ENCODE data around the gene MIER1.
"Not testable (repeated sequence)": the region's sequence is repeated elsewhere in the genome, so short reads cannot be mapped to it uniquely, and the experiment has no call there.

MIER1 gene

DNA sequence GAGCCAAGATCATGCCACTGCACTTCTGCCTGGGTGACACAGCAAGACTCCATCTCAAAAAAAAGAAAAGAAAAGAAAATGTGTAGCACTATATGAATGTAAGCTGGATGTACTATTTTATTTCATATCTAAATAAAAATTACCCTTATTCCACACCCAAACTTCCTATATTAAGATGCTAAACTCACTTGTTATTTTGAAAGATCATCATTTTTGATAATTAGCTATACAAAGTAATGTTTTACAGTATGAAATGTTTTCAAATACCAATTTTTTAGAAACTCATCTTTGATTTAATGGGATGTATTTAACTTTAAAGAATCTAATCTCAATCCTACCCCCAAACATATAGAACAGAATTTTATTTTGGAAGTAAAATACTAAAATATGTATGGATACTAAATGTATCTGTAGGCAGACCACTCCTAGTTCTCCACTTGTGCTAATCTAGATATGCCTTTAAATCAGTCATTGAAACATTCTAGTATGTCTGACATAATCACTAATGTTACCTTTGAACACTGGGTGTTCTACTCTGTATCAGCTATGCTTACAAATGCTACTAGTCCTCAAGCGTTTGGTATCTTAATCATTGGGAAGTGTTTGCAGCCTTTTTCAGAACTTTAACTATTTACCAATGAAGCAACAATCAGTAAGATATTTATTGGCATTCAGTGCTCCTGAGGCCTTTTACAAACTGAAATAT is 12.9 kb downstream of the MIER1 start:
- no peak for DNase-seq (ENCODE audit: low read depth in 3 of 3)

DNA sequence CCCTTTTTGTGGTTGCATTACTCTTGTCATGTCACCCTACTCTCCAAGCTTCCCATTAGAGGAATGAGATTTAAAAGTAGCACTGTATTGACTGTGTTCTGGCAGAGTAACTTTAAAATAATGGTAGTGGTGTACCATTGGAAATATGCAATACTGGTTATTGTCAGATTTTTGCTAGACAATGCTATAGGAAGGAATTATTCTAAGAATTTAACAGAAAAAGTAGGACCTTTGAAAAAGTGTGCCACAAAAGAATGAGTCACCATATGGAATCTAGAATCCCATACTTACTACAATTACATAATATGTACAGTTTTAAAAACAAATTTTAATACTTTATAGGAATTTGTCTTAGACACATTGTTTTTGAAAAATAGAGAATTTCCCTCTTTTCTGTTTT is 13.8 kb downstream of the MIER1 start:
- DNase-seq (ENCODE audit: low read depth in 3 of 3) = no peak

DNA sequence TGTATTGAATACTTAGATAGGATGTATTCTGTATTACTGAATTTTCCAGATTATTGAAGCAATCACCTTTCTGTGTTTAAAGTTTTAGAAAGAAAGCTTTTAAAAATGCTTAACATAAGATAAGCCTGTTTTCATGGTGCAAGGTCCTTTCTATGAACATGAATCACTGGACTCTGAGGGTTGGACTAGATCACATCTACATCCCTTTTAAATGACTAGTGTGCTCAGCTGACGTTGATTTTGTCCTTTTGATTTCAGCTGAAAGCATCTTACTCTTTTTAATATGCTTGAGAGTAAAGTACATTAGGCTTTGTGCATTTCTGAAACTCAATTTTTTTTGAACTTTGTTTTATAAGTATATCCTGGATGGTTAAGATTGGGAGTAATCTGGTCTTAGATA is 16.2 kb downstream of the MIER1 start:
- DNase-seq (ENCODE audit: low read depth in 3 of 3) = no peak

GRCh38 chr1:66943361-66943969 is 18.7 kb downstream of the MIER1 start:
- no peak for DNase-seq (ENCODE audit: low read depth in 3 of 3)

DNA sequence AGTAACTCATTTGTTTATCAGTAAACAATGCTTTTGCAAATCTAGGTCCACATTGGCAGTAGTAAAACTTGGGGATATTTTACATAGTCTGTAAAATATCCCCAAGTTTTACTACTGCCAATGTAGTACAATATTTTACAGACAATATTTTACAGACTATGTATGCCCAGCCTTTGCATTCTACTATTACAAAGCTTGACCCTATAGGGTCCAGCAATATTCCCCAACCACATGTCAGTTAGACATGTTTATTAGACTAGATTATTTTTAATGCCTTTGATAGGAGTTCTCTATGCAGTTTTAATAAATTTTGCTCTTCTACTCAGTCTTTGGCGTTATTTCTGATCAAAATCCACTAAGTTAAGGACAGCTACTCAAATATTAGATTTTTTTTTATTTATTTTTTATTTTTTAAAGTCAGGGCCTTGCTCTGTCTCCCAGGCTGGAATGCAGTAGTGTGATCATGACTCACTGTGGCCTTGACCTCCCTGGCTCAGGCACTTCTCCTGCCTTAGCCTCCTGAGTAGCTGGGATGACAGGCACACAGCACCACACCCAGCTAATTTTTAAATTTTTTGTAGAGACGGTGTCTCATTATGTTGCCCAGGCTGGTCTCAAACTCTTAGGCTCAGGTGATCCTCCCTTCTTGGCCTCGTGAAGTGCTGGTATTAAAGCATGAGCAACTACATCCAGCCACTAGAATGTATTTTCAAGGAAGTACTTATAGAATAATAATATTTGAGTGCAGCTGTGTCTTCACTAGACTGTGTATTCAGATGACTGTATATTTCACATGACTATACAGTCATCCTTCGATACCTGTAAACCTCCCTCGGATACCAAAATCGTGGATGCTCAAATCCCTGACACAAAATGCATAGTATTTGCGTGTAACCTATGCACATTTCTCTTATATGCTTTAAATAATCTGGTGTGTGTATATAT is 19.8 kb downstream of the MIER1 start:
- no peak for DNase-seq (ENCODE audit: low read depth in 3 of 3)

DNA sequence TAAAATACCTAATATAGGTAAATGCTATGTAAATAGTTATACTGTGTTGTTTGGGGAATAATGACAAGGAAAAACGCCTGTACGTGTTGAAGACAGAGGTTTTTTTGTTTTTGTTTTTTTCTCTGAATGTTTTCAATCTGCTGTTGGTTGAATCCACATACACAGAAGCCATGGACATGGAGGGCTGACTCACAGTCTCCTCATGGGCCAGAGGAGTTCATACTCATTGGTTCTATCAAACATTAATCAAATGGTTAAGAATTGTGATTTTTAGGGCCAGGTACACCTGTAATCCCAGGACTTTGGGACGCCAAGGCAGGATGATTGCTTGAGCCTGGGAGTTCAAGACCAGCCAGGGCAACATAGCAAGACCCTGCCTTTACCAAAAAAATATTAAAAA is 20.5 kb downstream of the MIER1 start:
- no peak for DNase-seq (ENCODE audit: low read depth in 3 of 3)

- DNase-seq (ENCODE audit: low read depth in 3 of 3) = no peak
These were observed 22.5 kb downstream of the MIER1 start for GRCh38 chr1:66947267-66947666.

- no peak for DNase-seq (ENCODE audit: low read depth in 3 of 3)
These were observed 26.7 kb downstream of the MIER1 start for GRCh38 chr1:66951513-66951912.

- DNase-seq (ENCODE audit: low read depth in 3 of 3) = no peak
These were observed 29.4 kb downstream of the MIER1 start for GRCh38 chr1:66954208-66954607.

DNA sequence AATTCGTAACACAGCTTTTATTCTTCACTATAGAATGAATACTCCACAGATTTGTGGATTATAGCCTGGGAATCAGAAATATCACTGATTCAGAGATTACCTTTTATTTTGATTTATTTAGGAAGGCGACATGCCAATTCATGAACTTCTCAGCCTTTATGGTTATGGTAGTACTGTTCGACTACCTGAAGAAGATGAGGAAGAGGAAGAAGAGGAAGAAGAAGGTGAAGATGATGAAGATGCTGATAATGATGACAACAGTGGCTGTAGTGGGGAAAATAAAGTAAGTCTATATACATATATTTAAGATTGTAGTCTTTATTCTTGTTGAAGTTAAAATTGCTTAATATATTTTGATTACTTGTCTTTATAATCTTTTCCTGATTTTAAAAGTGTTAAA is 33.1 kb downstream of the MIER1 start:
- no peak for DNase-seq (ENCODE audit: low read depth in 3 of 3)

DNA sequence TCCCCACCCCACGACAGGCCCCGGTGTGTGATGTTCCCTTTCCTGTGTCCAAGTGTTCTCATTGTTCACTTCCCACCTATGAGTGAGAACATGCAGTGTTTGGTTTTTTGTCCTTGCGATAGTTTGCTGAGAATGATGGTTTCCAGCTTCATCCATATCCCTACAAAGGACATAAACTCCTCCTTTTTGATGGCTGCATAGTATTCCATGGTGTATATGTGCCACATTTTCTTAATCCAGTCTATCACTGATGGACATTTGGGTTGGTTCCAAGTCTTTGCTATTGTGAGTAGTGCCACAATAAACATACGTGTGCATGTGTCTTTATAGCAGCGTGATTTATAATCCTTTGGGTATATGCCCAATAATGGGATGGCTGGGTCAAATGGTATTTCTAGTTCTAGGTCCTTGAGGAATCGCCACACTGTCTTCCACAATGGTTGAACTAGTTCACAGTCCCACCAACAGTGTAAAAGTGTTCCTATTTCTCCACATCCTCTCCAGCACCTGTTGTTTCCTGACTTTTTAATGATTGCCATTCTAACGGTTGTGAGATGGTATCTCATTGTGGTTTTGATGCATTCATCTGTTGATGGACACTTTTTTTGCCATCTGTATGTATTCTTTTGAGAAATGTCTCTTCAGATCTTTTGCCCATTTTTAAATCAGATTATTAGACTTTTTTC is 41.5 kb downstream of the MIER1 start:
- DNase-seq (ENCODE audit: low read depth in 3 of 3) = not testable (repeated sequence)

- no peak for DNase-seq (ENCODE audit: low read depth in 3 of 3)
These were observed 43.8 kb downstream of the MIER1 start for GRCh38 chr1:66968574-66968973.

DNA sequence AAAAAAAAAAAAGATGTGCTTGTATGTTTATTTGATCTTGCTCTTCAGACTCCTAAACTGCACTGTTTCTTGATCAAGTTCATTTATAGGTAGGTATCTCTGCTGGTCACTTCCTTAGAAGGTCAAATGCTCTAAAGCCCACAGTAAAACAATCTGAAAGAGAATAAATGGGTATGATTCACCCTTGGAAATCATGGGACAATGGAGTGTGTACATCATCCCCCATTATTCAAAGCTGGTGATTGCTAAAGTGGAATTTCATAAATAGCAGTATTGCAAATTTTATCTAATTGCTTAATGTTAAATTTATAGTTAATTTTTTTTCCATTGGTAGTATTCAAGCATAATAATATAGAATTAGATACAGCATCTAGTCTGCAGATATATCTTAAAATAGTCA is 53.4 kb downstream of the MIER1 start:
- no peak for DNase-seq (ENCODE audit: low read depth in 3 of 3)

DNA sequence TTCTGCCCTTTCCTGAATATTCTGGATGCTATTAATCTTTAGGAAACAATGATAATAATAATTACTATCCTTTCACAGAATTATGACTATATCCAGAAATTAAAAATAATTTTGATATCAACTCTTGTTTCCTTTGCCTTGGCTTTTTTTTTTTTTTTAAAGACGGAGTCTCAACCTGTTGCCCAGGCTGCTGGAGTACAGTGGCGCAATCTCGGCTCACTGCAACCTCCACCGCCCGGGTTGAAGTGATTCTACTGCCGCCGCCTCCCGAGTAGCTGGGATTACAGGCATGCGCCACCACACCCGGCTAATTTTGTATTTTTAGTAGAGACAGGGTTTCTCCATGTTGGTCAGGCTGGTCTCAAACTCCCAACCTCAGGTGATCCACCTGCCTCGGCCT is 54.8 kb downstream of the MIER1 start:
- DNase-seq (ENCODE audit: low read depth in 3 of 3) = not testable (repeated sequence)

- no peak for DNase-seq (ENCODE audit: low read depth in 3 of 3)
These were observed 56.1 kb downstream of the MIER1 start for GRCh38 chr1:66980745-66981367.

DNA sequence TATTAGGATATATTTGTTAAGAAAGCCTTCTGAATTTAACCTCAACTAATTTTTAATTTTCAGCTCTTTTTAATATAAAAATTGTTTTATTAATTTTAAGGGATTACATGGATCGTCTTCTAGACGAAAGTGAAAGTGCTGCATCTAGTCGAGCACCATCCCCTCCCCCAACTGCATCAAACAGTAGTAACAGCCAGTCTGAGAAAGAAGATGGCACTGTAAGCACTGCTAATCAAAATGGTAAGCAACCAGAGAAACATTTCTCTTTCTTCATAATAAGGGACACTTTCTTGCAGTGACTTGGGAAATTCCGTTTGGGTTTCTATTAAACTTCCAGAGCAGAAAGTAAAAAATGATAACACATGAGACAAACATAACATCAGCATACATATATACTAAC is 56.9 kb downstream of the MIER1 start:
- DNase-seq (ENCODE audit: low read depth in 3 of 3) = peak in 2 of 3 donors; percentile 8 to 14

- no peak for DNase-seq (ENCODE audit: low read depth in 3 of 3)
These were observed 57.9 kb downstream of the MIER1 start for GRCh38 chr1:66982561-66983260.

DNA sequence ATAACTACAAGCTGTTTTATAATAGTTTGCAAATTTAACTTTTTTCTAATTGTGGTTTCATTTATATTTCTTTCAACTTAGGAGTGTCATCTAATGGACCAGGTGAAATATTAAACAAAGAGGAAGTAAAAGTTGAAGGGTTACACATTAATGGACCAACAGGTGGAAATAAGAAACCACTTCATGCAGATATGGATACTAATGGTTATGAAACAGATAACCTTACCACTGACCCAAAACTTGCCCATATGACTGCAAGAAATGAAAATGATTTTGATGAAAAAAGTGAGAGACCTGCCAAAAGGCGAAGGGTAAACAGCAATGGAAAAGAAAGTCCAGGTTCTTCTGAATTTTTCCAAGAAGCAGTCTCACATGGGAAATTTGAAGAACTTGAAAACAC is 59.7 kb downstream of the MIER1 start:
- no peak for DNase-seq (ENCODE audit: low read depth in 3 of 3)

DNA sequence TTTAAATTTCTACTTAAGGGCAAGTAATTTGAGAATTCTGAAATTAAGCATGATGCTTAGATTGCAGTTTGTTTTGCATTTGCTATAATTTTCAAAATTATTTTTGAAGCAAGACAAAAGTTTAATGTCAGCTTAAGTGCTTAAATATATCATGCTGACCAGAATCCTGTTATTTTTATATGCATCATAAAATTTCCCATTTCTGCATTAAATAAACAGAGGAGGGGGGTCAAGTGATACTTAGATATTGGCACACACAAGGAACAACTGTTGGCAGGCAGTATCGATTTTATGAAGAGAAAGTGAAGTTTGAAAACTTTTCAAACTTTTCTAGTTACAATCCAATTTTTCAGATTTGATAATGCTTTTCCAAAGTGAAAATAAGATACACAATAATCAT is 61.0 kb downstream of the MIER1 start:
- no peak for DNase-seq (ENCODE audit: low read depth in 3 of 3)

DNA sequence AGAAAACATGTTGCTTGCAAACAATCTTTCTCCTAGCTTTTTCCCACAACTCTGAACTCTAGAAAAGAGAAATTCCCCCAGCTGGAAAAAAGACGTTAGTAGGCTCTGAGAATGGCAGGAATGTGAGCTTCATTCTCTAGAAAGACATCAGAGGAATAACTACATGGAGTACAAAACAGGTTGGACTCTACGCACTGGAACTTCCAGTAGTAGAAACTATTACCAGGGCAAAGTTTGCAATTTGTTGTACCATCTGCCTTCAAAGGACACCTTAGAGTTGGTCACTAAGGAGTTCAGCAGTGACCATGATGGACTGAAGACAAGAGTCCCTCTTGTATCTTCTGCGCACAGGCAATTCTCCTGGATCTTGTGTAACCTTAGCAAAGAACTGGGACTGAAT is 68.3 kb downstream of the MIER1 start:
- no peak for DNase-seq (ENCODE audit: low read depth in 3 of 3)

Measured in stimulated activated CD4-positive, alpha-beta T cell treated with anti-CD3 and anti-CD28 coated beads, TNF-alpha, amount 100 ng/mL, for 48 hours (primary cell).